ENCODE measurements around the gene PYGM.

Gene PYGM

GRCh38 chr11:64698427-64698826, 61.3 kb downstream of the PYGM start:
- TF ChIP-seq SPI1 (IDR thresholded peaks at IDR 0.05; ENCODE audit: borderline replicate concordance, low read depth) (no peak), POLR2AphosphoS5 (IDR thresholded peaks at IDR 0.05; ENCODE audit: low read depth) (no peak), REST (IDR thresholded peaks at IDR 0.05; ENCODE audit: insufficient replicate concordance, low read depth) (no peak), GABPA (IDR thresholded peaks at IDR 0.05; ENCODE audit: low read depth) (no peak), CTCF (IDR thresholded peaks at IDR 0.05; ENCODE audit: insufficient read depth, low read length) (no peak)
- peaks cover 4% of the 10 kb centered on the region for H3K27me3 ChIP-seq (ENCODE audit: insufficient read depth, poor library complexity, severe bottlenecking)
- no peak overlapping the region for H3K27ac ChIP-seq (replicated peaks)
- DNase-seq (ENCODE audit: low read depth in 1 of 2, low spot score in 1 of 2): no peak
- no peak overlapping the region for H3K4me3 ChIP-seq (replicated peaks; ENCODE audit: insufficient read depth, low read length)

GRCh38 chr11:64697663-64698375, 62.0 kb downstream of the PYGM start:
- Histone ChIP-seq H3K27ac (replicated peaks) (no peak overlapping the region), H3K4me3 (replicated peaks; ENCODE audit: insufficient read depth, low read length) (no peak overlapping the region), H3K27me3 (ENCODE audit: insufficient read depth, poor library complexity, severe bottlenecking) (peaks cover 8% of the 10 kb centered on the region)
- TF ChIP-seq REST (IDR thresholded peaks at IDR 0.05; ENCODE audit: insufficient replicate concordance, low read depth) (peak; percentile 56), POLR2AphosphoS5 (IDR thresholded peaks at IDR 0.05; ENCODE audit: low read depth) (no peak)
- no peak for DNase-seq (ENCODE audit: low read depth in 1 of 2, low spot score in 1 of 2)

Measured in HL-60 (cell line).